Neural crest cell (in vitro differentiated cells): ENCODE data around the gene SEMA3A. TPM values are rescaled to one million over a fixed set of nuclear protein-coding genes. Genes with fewer than 3 reads are reported as not detected.

Experiments used
- DNase-seq: peaks from one replicate; pipeline ENCODE4 v3.0.0; 2021; ENCODE audit warnings: low read depth, mixed read lengths, low spot score
- H3K27ac Mint-ChIP-seq: one replicate; pipeline ENCODE4 v1.8.0; 2021; ENCODE audit warnings: mild to moderate bottlenecking, mixed read lengths; ENCODE audit not compliant: unreplicated experiment
- H3K27me3 Mint-ChIP-seq: 2 replicates; pipeline ENCODE4 v1.8.0; 2021; ENCODE audit warnings: low read depth, mild to moderate bottlenecking, mixed read lengths
- H3K36me3 Mint-ChIP-seq: 2 replicates; pipeline ENCODE4 v1.8.0; 2021; ENCODE audit warnings: low read depth, mild to moderate bottlenecking, mixed read lengths
- H3K4me1 Mint-ChIP-seq: 2 replicates; pipeline ENCODE4 v1.8.0; 2021; ENCODE audit warnings: mixed read lengths
- H3K4me3 Mint-ChIP-seq: one replicate; pipeline ENCODE4 v1.8.0; 2021; ENCODE audit warnings: mild to moderate bottlenecking, mixed read lengths
- H3K9me3 Mint-ChIP-seq: 2 replicates; pipeline ENCODE4 v1.8.0; 2021; ENCODE audit warnings: mixed read lengths
- CTCF ChIP-seq: fragments of 200-600 bp; sonication (generic); conservative IDR thresholded peaks from 2 replicates; pipeline ENCODE4 v1.5.0; 2021; ENCODE audit warnings: antibody characterized with exemption, mild to moderate bottlenecking
- total RNA-seq: library from RNA; stranded (reverse); gene quantifications from 2 replicates; pipeline ENCODE4 v1.2.1, GENCODE V29; 2021

Gene SEMA3A
- total RNA-seq, 1 donor from 2014 or later, result 24.7 TPM

- peak overlapping the region; percentile 95 for H3K4me3 Mint-ChIP-seq
- no peaks in the 10 kb centered on the region for H3K36me3 Mint-ChIP-seq
- H3K4me1 Mint-ChIP-seq, result peaks cover 55% of the 10 kb centered on the region
- H3K27ac Mint-ChIP-seq, result peak overlapping the region; percentile 94
- no peaks in the 10 kb centered on the region for H3K9me3 Mint-ChIP-seq
- no peaks in the 10 kb centered on the region for H3K27me3 Mint-ChIP-seq
- no peak for TF ChIP-seq CTCF
- no peak for DNase-seq
Observed at GRCh38 chr7:84196084-84196503, 1.5 kb upstream of the SEMA3A start.

- peak overlapping the region; percentile 73 for H3K27ac Mint-ChIP-seq
- no peaks in the 10 kb centered on the region for H3K27me3 Mint-ChIP-seq
- TF ChIP-seq CTCF, result no peak
- peak overlapping the region; percentile 95 for H3K4me3 Mint-ChIP-seq
- no peak for DNase-seq
- peaks cover 49% of the 10 kb centered on the region for H3K4me1 Mint-ChIP-seq
- H3K36me3 Mint-ChIP-seq, result no peaks in the 10 kb centered on the region
- H3K9me3 Mint-ChIP-seq, result no peaks in the 10 kb centered on the region
Observed at GRCh38 chr7:84195295-84196060, 889 bp upstream of the SEMA3A start.

GRCh38 chr7:84193747-84194146, 842 bp downstream of the SEMA3A start:
- Mint-ChIP-seq H3K4me1 (peaks cover 40% of the 10 kb centered on the region), H3K9me3 (no peaks in the 10 kb centered on the region), H3K36me3 (no peaks in the 10 kb centered on the region), H3K27me3 (no peaks in the 10 kb centered on the region), H3K27ac (no peak overlapping the region), H3K4me3 (peak overlapping the region; percentile 95)
- no peak for TF ChIP-seq CTCF
- DNase-seq, result no peak

- Mint-ChIP-seq H3K27me3 (no peaks in the 10 kb centered on the region), H3K27ac (no peak overlapping the region), H3K36me3 (no peaks in the 10 kb centered on the region), H3K4me3 (peak overlapping the region; percentile 50), H3K9me3 (no peaks in the 10 kb centered on the region), H3K4me1 (peaks cover 40% of the 10 kb centered on the region)
- TF ChIP-seq CTCF, result no peak
- DNase-seq, result no peak
Observed at GRCh38 chr7:84191842-84192241, 2.7 kb downstream of the SEMA3A start.

GRCh38 chr7:84191261-84191660, 3.3 kb downstream of the SEMA3A start:
- no peaks in the 10 kb centered on the region for H3K9me3 Mint-ChIP-seq
- H3K4me3 Mint-ChIP-seq, result no peak overlapping the region
- H3K4me1 Mint-ChIP-seq, result peaks cover 37% of the 10 kb centered on the region

More at GRCh38 chr7:84191261-84191660, 3.3 kb downstream of the SEMA3A start:
- no peak for TF ChIP-seq CTCF
- DNase-seq, result no peak
- H3K27me3 Mint-ChIP-seq, result no peaks in the 10 kb centered on the region
- H3K36me3 Mint-ChIP-seq, result no peaks in the 10 kb centered on the region
- no peak overlapping the region for H3K27ac Mint-ChIP-seq
